ENCODE results near the gene TDRD5. TPM values are rescaled to one million over a fixed set of nuclear protein-coding genes. Genes with fewer than 3 reads are reported as not detected.

TDRD5 gene
- total RNA-seq, 1 donor from 2014 or later = 0.06 TPM

DNA sequence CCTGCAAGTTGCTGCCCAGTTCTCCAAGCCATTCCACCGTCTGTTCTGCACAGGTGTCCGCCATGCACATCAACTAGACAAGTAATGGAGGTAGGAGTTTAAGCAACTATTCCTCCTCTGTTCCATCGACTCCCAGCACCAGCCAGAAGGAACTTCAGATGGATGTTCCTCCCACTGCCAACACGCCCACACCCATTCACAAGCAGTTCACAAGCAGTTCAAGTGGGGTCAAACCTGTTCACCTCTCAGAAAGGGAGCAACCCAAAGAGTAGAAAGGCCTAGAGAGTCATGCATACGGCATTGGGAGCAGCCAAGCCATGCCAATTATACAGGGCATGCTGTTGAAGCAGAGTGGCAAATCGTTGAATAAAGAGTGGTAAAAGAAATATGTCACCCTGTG is 4.3 kb upstream of the TDRD5 start:
- H3K4me3 ChIP-seq (ENCODE audit: low read depth, low read length) = no peak overlapping the region
- DNase-seq (ENCODE audit: low read depth) = no peak
- TF ChIP-seq, protein P1, sequence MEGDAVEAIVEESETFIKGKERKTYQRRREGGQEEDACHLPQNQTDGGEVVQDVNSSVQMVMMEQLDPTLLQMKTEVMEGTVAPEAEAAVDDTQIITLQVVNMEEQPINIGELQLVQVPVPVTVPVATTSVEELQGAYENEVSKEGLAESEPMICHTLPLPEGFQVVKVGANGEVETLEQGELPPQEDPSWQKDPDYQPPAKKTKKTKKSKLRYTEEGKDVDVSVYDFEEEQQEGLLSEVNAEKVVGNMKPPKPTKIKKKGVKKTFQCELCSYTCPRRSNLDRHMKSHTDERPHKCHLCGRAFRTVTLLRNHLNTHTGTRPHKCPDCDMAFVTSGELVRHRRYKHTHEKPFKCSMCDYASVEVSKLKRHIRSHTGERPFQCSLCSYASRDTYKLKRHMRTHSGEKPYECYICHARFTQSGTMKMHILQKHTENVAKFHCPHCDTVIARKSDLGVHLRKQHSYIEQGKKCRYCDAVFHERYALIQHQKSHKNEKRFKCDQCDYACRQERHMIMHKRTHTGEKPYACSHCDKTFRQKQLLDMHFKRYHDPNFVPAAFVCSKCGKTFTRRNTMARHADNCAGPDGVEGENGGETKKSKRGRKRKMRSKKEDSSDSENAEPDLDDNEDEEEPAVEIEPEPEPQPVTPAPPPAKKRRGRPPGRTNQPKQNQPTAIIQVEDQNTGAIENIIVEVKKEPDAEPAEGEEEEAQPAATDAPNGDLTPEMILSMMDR (conservative IDR thresholded peaks at IDR 0.05; ENCODE audit: low read depth, low read length) = no peak

DNA sequence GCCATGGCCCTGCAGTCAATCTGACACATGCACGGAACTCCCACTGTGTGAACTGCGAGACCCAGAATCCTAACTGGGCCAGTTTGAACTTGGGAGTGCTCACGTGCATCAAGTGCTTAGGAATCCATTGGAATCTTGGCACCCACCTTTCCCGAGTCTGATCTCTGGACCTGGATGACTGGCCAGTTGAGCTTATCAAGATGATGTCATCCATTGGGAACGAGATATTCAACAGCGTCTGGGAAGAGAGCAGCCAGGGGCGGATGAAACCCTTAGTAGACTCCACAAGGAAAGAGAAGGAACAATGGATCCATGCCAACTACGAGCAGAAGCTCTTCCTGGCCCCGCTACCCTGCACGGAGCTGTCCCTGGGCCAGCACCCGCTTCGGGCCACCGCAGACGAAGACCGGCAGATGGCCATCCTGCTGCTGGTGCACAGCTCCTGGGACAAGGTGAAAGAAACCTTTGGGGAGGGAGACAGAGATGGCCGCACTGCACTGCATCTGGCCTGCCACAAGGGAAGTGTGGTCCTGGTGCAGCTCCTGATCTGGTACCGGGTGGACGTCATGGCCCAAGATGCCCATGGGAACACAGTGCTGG is 3.1 kb upstream of the TDRD5 start:
- DNase-seq (ENCODE audit: low read depth) = no peak

DNA sequence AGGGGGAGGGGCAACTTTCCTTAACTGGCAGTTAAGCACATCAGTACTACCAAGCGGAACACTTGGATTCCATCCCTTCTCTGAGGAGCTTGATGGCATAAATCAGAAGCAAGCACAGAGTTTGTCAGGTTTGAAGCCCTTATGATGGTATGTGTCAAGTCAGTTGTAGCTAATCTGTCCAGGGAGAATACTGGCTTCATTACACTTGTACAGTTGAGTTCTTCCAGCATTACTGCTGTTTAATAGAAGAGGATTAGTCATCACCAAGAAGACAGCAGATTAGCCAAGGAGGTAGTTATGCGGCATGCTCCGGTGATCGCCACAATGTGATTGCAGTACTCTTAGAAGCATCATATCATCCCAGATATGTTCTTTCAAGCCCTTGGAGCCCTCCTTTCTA is 2.1 kb upstream of the TDRD5 start:
- DNase-seq (ENCODE audit: low read depth) = peak; percentile 59
- H3K4me3 ChIP-seq (ENCODE audit: low read depth, low read length) = no peak overlapping the region
- TF ChIP-seq, protein P1 (conservative IDR thresholded peaks at IDR 0.05; ENCODE audit: low read depth, low read length) = no peak

More for the DNA sequence above, 3.1 kb upstream of the TDRD5 start:
- TF ChIP-seq, protein P1 (conservative IDR thresholded peaks at IDR 0.05; ENCODE audit: low read depth, low read length) = no peak
- no peak overlapping the region for H3K4me3 ChIP-seq (ENCODE audit: low read depth, low read length)

DNA sequence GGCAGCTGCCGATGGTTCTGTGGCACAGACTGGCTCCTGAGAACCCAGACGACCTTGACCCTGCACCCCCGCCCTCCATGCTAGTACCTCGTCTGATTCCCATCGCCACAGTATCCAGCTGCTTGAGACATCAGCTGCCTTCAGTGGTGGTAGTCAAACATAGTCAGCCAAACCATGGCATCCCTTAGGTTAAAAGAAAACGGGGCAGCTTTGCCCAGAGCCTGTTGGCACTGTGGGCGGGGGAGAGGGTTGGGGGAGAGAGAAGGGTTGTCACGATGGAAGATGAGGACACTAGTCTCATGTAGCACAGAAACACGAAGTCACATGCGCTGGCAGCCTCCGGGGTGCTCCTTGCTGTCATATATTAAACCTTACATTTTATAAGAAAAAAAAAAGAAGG is 961 bp upstream of the TDRD5 start:
- TF ChIP-seq, protein P1 (conservative IDR thresholded peaks at IDR 0.05; ENCODE audit: low read depth, low read length) = no peak
- DNase-seq (ENCODE audit: low read depth) = no peak
- H3K4me3 ChIP-seq (ENCODE audit: low read depth, low read length) = no peak overlapping the region

DNA sequence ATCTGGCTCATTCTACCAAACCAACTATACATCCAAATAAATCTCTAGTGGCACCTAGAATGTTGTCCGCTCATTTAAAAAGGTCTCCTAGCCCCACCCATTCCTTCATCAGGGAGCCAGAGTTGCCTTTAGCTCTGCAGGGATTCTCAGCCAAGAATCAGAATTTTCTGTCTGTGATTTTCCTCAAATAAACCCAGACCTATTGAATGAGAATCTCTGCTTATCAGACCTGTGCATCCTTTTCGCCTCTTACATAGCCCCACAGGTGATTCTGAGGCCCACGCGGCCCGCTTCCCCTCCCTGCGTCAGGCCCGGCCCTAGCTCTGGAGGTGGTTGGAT is 410 bp upstream of the TDRD5 start:
- peak overlapping the region; percentile 37 for H3K4me3 ChIP-seq (ENCODE audit: low read depth, low read length)
- TF ChIP-seq, protein P1 (conservative IDR thresholded peaks at IDR 0.05; ENCODE audit: low read depth, low read length) = no peak
- no peak for DNase-seq (ENCODE audit: low read depth)

DNA sequence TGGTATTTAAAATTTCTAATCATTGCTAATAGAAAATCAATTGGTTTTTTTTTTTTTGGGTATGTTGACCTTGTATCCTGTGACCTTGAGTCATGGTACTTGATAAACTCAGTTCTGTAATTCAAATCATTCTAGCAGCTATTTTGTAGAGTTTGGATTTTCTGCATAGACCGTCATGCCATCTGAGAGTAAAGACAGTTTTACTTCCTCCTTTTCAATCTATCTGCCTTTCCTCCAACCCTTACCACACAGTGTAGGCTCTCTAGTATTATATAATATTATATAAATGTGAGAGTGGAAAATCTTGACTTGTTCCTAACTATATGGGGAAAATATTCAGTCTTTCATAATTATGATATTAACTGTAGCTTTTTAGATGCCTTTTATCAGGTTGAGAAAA is 7.0 kb downstream of the TDRD5 start:
- DNase-seq (ENCODE audit: low read depth) = no peak
- TF ChIP-seq, protein P1 (conservative IDR thresholded peaks at IDR 0.05; ENCODE audit: low read depth, low read length) = no peak
- no peak overlapping the region for H3K4me3 ChIP-seq (ENCODE audit: low read depth, low read length)

DNA sequence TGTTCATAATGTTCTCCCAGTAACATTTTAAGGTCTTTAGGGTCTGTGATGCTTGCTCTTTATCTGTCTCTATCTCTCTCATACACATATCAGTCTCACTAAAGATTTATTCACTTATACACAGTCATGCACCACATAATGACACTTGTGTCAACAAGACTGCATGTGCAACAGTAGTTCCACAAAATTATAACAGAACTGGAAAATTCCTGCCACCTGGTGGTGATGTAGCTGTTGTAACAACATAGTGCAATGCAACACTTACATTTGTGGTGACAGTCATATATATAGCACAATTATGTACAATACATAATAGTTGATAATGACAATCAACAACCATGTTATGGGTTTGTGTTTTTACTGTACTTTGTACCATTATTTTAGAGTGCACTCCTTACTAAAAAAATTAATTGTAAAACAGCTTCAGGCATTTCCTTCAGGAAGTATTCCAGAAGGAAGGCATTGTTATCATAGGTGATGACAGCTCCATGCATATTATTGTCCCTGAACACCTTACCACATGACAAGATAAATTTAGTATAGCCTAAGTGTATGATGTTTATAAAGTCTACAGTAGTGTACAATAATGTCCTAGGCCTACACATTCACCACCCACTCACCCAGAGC is 8.1 kb downstream of the TDRD5 start:
- DNase-seq (ENCODE audit: low read depth) = no peak
- H3K4me3 ChIP-seq (ENCODE audit: low read depth, low read length) = no peak overlapping the region
- TF ChIP-seq, protein P1 (conservative IDR thresholded peaks at IDR 0.05; ENCODE audit: low read depth, low read length) = peak; percentile 72
